GM19455 (cell line): ENCODE measurements around the gene PRR11.
A peak's percentile ranks its signal among the peaks of the same experiment; 100 is the strongest.
"Not testable (repeated sequence)": the region's sequence is repeated elsewhere in the genome, so short reads cannot be mapped to it uniquely, and the experiment has no call there.

Source experiments
- ATAC-seq: cut with Tn5 transposase; IDR thresholded peaks from one replicate; pipeline ENCODE4 v1.9.1; 2021; ENCODE audit not compliant: unreplicated experiment

The PRR11 gene

DNA sequence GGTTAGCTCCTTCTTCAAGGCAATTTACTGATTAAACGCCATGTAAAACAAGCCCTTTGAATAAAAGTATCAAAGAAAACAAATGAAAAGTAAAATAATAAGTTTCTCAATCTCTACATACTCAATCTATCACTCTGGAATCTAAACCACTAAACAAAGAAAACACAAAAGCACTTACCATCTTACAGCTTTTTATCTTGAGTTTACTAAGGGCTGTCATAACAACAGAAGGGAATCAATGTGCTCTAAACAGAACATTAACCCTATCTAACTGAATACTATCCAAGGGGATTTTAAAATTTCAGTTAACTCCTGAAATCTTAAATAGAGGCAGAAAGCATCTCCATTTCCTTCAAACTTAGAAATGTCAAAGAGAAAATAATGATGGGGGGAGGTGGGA, 4.0 kb upstream of the PRR11 start:
- ATAC-seq: no peak

DNA sequence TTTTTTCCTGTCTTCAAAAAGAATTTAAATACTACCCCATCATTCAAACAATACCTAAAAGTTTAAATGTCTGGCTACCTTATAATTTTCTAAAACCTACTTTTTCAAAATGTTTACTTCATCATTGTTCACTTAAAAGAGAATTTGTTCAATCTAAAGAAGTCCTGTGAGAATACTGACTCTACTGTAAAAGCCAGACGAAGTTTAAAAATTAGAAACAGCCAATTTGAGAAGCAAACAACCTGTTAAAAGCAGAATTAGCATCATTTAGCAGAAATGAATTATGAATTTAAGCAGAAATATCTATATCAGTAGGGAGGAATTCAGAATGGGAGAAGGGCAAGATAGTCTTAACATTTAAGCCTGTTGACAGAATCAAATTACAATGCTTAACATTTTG, 2.6 kb upstream of the PRR11 start:
- ATAC-seq: no peak

DNA sequence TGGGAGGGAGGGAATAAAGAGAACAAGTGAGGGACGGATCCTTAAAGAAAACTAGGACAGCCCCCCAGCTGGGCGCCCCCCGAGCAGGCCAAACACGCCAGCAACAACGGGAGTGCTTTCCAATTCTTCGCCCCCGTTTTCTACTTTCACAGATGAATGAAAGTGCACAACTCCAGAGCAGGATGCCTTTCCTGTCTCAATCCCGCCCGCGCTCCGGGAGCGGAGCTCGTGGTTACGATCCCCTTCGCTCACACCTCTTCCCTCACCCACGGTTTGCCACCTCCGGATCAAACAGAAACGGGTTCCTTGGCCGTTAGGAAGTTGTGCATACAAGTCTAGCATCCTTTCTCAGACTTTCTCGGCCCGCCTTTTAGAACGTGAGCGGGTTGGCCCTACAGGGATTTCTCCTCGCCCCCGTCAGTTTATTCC, 1.2 kb upstream of the PRR11 start:
- no peak for ATAC-seq

DNA sequence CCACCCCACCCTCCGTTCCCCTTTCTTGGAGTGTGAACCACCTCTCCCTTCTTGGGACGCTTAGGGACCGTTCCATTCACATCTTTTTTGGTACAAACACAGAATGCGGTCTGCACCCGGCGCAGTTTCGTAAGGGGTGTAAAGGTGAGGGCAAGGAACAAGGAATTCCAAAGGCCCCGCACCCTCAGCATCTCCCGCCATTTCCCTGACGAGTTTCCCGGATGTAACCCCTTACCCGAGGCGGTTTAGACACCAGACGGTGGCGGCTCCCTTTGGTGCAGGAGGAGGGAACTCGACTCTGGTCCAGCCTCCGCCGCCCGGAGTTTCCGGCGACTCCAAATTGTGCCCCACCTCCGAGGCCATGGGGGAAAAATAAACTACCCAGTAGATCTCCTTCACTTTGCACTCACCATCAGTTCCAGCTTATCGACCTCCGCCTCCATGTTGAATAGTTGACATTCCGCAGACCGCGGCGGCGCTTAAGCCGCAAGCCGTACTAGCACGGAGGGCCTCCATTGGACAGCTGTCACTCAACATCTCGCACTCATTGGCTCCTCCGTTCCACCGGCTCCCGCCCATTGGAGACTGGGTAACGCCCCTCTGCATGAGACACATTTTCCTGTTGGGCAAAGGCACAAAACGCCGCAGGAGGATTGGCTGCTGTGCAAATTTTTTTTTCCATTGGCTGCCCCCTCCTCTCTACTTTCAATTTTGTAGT, 666 bp upstream of the PRR11 start, which contains the start of gene SKA2:
Gene SKA2 (minus strand): TSS at position 466 of the 718 bp plus-strand sequence. CDS start 23 bp downstream, at position 443.
- ATAC-seq: peak; percentile 82

DNA sequence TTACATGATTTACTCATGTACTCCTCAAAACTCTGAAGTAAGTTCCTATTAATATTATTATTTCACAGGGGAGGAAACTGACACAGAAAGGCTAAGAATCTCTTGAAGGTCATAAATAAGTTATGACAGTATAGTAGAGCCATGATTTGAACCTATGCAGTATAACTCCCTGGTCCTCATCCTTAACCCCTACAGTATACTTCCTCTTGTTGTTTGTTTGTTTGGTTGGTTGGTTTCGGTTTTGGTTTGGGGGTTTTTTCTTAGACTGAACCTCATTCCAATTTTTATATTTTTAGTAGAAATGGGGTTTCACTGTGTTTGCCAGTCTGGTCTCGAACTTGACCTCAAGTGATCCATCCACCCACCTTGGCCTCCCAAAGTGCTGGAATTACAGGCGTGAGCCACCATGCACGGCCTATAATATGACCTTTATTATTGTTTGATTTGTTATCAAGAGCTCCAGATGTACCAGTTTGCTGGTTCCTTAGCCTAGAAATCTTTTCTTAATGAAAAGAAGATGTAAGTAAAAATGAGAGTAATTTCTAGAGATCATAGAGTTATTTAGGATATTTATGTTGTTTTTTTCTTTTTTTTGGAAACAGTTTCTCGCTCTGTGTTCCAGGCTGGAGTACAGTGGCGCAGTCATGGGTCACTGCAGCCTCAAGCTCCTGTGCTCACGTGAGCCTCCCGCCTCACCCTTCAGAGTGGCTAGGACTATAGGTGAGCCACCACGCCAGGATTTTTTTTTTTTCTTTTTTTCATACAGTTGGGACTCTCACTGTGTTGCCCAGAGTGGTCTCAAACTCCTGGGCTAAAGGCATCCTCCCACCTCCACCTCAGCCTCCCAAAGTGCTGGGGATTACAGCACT, 4.8 kb downstream of the PRR11 start:
- no peak for ATAC-seq

DNA sequence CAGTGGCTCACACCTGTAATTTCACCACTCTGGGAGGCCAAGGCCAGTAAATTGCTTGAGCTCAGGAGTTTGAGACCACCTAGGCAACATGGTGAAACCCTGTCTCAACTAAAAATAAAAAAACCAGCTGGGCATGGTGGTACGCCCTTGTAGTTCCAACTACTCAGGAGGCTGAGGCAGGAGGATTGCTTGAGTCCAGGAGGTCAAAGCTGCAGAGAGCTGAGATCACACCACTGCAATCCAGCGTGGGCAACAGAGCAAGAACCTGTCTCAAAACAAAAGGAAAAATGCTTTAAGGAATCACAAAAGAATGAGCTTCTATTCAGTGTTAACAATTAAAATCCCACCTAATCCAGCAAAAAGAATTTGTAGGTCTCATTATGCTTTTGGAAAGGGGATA, 5.9 kb downstream of the PRR11 start:
- no peak for ATAC-seq

DNA sequence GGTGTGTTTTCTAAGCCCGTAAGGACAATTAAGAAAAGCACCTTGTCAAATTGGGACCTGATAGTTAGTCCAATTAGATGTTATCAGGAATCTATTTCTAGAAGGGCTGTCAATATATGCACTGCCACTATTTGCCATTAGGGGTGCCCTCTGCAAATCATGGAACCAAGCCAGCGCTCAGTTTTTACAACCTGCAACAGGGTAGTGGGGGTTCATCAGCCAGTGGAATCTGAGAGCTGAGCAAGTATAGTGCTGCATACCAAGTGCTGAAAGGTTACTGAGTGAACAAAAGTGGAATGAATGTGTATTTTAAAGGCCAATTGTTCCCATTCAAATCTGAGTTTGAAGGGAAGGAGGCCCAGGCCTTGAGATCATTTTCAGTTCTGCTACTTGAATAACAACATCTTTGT, 10.4 kb downstream of the PRR11 start:
- no peak for ATAC-seq

DNA sequence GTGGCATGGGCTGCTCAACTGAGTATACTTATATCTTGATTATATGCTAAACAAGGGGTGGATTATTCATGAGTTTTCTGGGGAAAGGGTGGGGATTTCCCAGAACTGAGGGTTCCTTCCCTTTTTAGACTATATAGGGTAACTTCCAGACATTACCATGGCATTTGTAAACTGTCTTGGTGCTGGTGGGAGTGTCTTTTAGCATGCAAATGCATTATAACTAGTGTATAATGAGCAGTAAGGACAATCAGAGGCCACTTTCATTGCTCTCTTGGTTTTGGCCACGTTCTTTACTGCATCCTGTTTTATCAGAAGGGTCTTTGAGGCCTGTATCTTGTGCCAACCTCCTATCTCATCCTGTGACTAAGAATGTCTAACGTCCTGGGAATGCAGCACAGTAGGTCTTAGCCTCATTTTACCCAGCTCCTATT, 12.0 kb downstream of the PRR11 start:
- no peak for ATAC-seq

- no peak for ATAC-seq
Measured at GRCh38 chr17:59172436-59173004, 17.0 kb downstream of the PRR11 start.

DNA sequence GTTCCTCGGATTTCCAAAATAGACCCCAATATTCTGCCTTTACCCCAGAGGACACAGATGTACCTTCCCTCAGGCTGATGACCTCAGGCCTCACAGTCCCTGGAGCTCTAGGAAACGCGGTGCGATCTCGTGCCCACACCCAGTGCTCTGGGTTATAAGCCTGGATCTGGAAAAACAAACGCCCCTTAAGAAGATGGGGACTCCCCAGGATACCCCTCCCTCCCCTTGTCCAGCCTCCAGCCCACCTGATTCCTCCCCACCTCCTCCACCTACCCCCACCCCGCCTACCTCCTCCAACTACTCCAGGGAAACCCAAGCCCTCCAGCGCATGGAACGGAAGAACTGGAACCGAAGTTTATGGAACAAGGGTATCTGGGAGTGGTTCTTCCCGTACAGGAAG, 19.1 kb downstream of the PRR11 start:
- ATAC-seq: no peak

DNA sequence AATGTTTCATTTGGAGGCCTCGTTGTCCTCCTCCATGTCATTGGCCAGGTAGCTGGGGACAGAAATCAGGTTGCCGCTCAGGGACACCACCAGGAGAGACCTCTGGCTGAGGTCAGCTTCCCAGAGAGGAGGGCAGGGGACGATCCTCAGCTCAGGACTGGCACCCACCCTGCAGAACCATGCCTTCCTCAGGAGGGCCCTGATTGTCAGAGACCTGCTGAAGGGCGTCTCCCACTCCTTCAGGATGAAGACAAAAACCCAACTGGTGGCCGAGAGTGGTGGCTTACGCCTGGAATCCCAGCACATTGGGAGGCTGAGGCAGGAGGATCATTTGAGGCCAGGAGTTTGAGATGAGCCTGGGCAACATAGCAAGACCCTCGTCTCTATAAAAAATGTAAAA, 19.5 kb downstream of the PRR11 start:
- ATAC-seq: no peak

GRCh38 chr17:59178266-59178985, 22.9 kb downstream of the PRR11 start:
- no peak for ATAC-seq

DNA sequence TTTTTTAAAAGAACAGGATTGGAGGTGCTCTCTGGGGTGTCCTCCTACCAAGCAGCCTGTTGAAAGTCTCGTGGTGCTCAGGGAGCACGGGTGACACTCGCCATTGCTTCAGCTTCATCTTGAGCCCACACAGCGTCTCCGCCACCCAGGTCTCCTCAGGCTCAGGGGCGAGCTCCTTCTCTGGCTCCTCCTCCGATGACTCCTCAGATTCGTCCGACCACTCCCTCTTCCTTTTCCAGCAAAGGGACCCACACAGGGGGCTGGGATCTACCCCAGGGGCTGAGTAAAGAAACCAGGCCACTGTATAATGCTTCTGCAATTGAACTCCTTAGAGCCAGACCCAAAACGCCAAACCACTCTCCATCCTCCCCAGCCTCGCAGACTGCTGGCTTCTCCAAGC, 24.1 kb downstream of the PRR11 start:
- not testable (repeated sequence) for ATAC-seq

- no peak for ATAC-seq
Measured at GRCh38 chr17:59180626-59181025, 25.1 kb downstream of the PRR11 start.

DNA sequence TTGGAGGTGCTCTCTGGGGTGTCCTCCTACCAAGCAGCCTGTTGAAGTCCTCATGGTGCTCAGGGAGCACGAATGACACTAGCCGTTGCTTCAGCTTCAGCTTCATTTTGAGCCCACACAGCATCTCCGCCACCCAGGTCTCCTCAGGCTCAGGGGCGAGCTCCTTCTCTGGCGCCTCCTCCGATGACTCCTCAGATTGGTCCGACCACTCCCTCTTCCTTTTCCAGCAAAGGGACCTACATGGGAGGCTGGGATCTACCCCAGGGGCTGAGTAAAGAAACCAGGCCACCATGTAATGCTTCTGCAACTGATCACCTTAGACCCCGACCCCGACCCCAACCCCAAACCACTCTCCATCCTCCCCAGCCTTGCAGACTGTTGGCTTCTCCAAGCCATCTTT, 25.9 kb downstream of the PRR11 start:
- no peak for ATAC-seq

GRCh38 chr17:59185997-59186396, 30.5 kb downstream of the PRR11 start:
- no peak for ATAC-seq

GRCh38 chr17:59186850-59187249, 31.3 kb downstream of the PRR11 start:
- ATAC-seq: no peak

- no peak for ATAC-seq
Measured at GRCh38 chr17:59190806-59191205, 35.3 kb downstream of the PRR11 start.

GRCh38 chr17:59193336-59193862, 37.9 kb downstream of the PRR11 start:
- ATAC-seq: no peak

DNA sequence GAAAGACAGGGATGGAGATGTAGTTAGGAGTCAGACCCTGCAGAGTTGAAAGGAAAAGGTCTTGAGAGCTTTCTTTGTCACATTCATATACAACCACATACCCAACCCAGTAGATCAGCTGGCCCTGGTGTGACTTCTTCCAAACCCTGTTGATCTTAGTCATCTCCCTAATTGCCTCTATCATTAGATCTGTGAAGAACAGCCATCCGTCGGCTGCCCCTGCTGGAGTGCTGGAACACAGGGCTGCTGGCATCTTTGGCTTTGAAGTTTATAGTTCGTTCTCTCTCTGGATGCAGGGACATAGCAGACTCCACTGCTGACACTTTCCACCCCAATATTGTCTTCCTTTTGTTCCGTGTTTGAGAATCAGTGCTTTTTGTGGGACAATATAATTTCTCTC, 43.9 kb downstream of the PRR11 start:
- ATAC-seq: no peak

DNA sequence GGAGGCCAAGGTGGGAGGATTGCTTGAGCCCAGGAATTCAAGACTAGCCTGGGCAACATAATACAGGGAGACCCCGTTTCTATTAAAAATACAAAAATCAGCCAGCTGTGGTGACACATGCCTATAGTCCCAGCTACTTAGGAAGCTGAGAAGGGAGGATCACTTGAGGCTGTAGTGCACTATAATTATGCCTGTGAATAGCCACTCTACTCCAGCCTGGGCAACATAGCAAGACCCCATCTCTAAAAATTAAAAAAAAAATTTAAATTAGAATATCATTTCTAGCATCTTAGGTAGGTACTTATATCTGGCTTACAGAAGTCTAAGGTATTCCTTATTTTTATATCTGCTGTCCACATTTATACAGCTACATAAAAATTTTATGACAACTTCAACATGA, 46.8 kb downstream of the PRR11 start:
- no peak for ATAC-seq
